NT2/D1 (cell line): ENCODE results near the gene HKDC1.
A peak's percentile ranks its signal among the peaks of the same experiment; 100 is the strongest.
"Not testable (repeated sequence)": the region's sequence is repeated elsewhere in the genome, so short reads cannot be mapped to it uniquely, and the experiment has no call there.

Experiments used
- DNase-seq: peaks from one replicate; pipeline ENCODE4 v3.0.0-alpha.2; 2011; ENCODE audit warnings: low read depth, low spot score
- H3K27me3 ChIP-seq: 2 replicates; pipeline ENCODE4 v1.6.0; 2011; ENCODE audit warnings: mild to moderate bottlenecking; ENCODE audit not compliant: insufficient read length, insufficient read depth
- H3K36me3 ChIP-seq: 2 replicates; pipeline ENCODE4 v1.6.1; 2011; ENCODE audit warnings: mild to moderate bottlenecking, low read length, mixed read lengths; ENCODE audit not compliant: insufficient read depth, insufficient read length
- H3K4me1 ChIP-seq: 2 replicates; pipeline ENCODE4 v1.5.1; 2011; ENCODE audit not compliant: insufficient read depth, insufficient read length
- H3K4me3 ChIP-seq: 2 replicates; pipeline ENCODE4 v1.5.1; 2011; ENCODE audit warnings: low read depth; ENCODE audit not compliant: insufficient read length
- H3K9ac ChIP-seq: 2 replicates; pipeline ENCODE4 v1.6.0; 2011; ENCODE audit warnings: low read depth; ENCODE audit not compliant: insufficient read length
- H3K9me3 ChIP-seq: 2 replicates; pipeline ENCODE4 v1.5.1; 2011; ENCODE audit warnings: mild to moderate bottlenecking, low read length; ENCODE audit not compliant: insufficient read depth
- SUZ12 ChIP-seq: IDR thresholded peaks from 2 replicates; pipeline ENCODE4 v1.6.1; 2011; ENCODE audit not compliant: insufficient read length, insufficient read depth; ENCODE audit errors: extremely low read depth
- YY1 ChIP-seq: IDR thresholded peaks from 2 replicates; pipeline ENCODE4 v1.6.1; 2011; ENCODE audit not compliant: insufficient read length, insufficient read depth
- ZNF274 ChIP-seq: IDR thresholded peaks from 2 replicates; pipeline ENCODE4 v1.6.1; 2011; ENCODE audit warnings: mild to moderate bottlenecking, low read depth, low read length

HKDC1 gene

GRCh38 chr10:69220041-69220451, at the start of gene HKDC1:
TSS of gene HKDC1 (plus strand) at chr10:69220332. CDS start at chr10:69220436, 104 bp downstream.
- Histone ChIP-seq H3K9ac (no peak within 1 kb of the TSS), H3K4me1 (peaks cover 5% of the 10 kb centered on the region), H3K9me3 (no peaks in the 10 kb centered on the region), H3K4me3 (no peak within 1 kb of the TSS), H3K27me3 (no peaks in the 10 kb centered on the region), H3K36me3 (no peaks in the 10 kb centered on the region)
- no peak for DNase-seq
- no peak for TF ChIP-seq YY1
- TF ChIP-seq SUZ12 = no peak
- TF ChIP-seq ZNF274 = no peak

GRCh38 chr10:69172241-69172982, 47.7 kb upstream of the HKDC1 start:
- TF ChIP-seq ZNF274 (no peak), SUZ12 (no peak), YY1 (no peak)
- H3K4me1 ChIP-seq = no peaks in the 10 kb centered on the region
- peaks cover 18% of the 10 kb centered on the region for H3K36me3 ChIP-seq
- H3K4me3 ChIP-seq = no peak overlapping the region
- no peak for DNase-seq
- H3K27me3 ChIP-seq = no peaks in the 10 kb centered on the region
- no peak overlapping the region for H3K9ac ChIP-seq
- H3K9me3 ChIP-seq = no peaks in the 10 kb centered on the region

- DNase-seq, H3K9me3 ChIP-seq, H3K27me3 ChIP-seq, H3K4me3 ChIP-seq, H3K4me1 ChIP-seq, H3K36me3 ChIP-seq, H3K9ac ChIP-seq: not testable (repeated sequence)
Observed at GRCh38 chr10:69175326-69175725, 44.8 kb upstream of the HKDC1 start.

GRCh38 chr10:69176823-69177222, 43.3 kb upstream of the HKDC1 start:
- DNase-seq = no peak
- Histone ChIP-seq H3K9me3 (no peaks in the 10 kb centered on the region), H3K4me1 (no peaks in the 10 kb centered on the region), H3K36me3 (peaks cover 3% of the 10 kb centered on the region), H3K27me3 (no peaks in the 10 kb centered on the region), H3K9ac (no peak overlapping the region), H3K4me3 (no peak overlapping the region)
- TF ChIP-seq SUZ12 (no peak), ZNF274 (no peak), YY1 (no peak)

GRCh38 chr10:69179089-69179742, 40.9 kb upstream of the HKDC1 start:
- Histone ChIP-seq H3K4me3 (peak overlapping the region; percentile 98), H3K36me3 (peaks cover 20% of the 10 kb centered on the region), H3K4me1 (no peaks in the 10 kb centered on the region), H3K9me3 (no peaks in the 10 kb centered on the region), H3K27me3 (no peaks in the 10 kb centered on the region), H3K9ac (peak overlapping the region; percentile 93)
- TF ChIP-seq SUZ12 (no peak), ZNF274 (no peak), YY1 (no peak)
- DNase-seq = no peak

- Histone ChIP-seq H3K36me3 (peaks cover 22% of the 10 kb centered on the region), H3K27me3 (no peaks in the 10 kb centered on the region), H3K4me1 (no peaks in the 10 kb centered on the region), H3K9me3 (no peaks in the 10 kb centered on the region), H3K4me3 (peak within 1 kb of the TSS; percentile 98), H3K9ac (peak within 1 kb of the TSS; percentile 93)
- DNase-seq = peak; percentile 87
- TF ChIP-seq SUZ12 (no peak), ZNF274 (no peak), YY1 (no peak)
Observed at GRCh38 chr10:69179743-69180524, 40.2 kb upstream of the HKDC1 start, which contains the start of gene SUPV3L1. TSS of gene SUPV3L1 (plus strand) at chr10:69180234. CDS start at chr10:69180292, 58 bp downstream.

- H3K4me1 ChIP-seq = no peaks in the 10 kb centered on the region
- TF ChIP-seq SUZ12 (no peak), ZNF274 (no peak), YY1 (no peak)
- DNase-seq = no peak
- no peaks in the 10 kb centered on the region for H3K27me3 ChIP-seq
- H3K4me3 ChIP-seq = peak overlapping the region; percentile 98
- no peaks in the 10 kb centered on the region for H3K9me3 ChIP-seq
- peak overlapping the region; percentile 93 for H3K9ac ChIP-seq
- H3K36me3 ChIP-seq = peaks cover 22% of the 10 kb centered on the region
Observed at GRCh38 chr10:69180525-69181204, 39.5 kb upstream of the HKDC1 start.
